ENCODE data around the gene ANKRD52. TPM values are rescaled to one million over a fixed set of nuclear protein-coding genes. Genes with fewer than 3 reads are reported as not detected.

ANKRD52 gene
- total and polyA plus RNA-seq, 2 donors (not counting 3 experiments of a cell fraction or from before 2014, with no cell fraction given) = 30.8 to 62.0 TPM

DNA sequence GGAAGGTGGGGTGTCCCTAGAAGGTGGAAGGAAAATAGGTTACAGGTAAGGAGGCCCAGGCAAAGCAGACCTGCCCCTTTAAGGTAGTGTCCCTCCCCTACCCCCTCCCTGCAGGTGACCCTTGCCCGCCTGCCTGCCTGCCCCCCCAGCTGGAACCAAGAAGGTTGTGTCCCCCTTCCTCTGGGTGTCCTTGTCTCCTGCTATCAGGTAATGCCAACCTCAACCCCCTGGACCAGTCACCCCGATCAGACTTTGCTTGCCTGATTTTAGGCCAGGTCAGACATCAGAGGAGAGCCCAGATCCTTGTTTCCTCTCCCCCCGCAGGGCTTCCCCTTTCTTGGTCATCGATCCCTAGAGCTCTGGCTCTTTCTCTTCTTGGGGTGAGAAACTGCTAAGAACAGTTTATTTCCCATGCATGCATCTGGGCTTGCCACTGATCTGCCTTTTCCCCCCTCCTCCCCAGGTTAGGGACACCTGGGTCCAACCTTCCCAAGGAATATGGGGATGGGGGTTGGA lies 28.2 kb downstream of the ANKRD52 start, which contains the start of gene SLC39A5:
SLC39A5 (plus strand) TSS at position 136 of the 516 bp plus-strand sequence. CDS start 1,224 bp downstream, outside the sequence.
- H3K36me3 ChIP-seq (ENCODE audit: control insufficient read depth in 2 of 2, extremely low read depth in 1 of 2, insufficient read depth in 2 of 2, low read length in 2 of 2) = peaks cover 0 to 2% of the 10 kb centered on the region in 2 experiments
- CTCF ChIA-PET = interaction anchor here (1.3 to 1.5 kb wide), 2 partner anchors 13 to 24 kb away, joined by 3 to 4 read pairs; no protein-coding TSS in a partner anchor
- no peak within 1 kb of the TSS for H3K27ac ChIP-seq (ENCODE audit: insufficient read depth, low read depth, low read length)
- H4K20me1 ChIP-seq (replicated peaks; ENCODE audit: control insufficient read depth, extremely low read depth, insufficient read depth, low read length) = no peaks in the 10 kb centered on the region
- H3K9ac ChIP-seq (replicated peaks; ENCODE audit: extremely low read depth, insufficient read depth, low read length) = no peak within 1 kb of the TSS
- TF ChIP-seq POLR2A (IDR thresholded peaks at IDR 0.05; ENCODE audit: low read depth, low read length) (no peak), FOS (IDR thresholded peaks at IDR 0.05; ENCODE audit: borderline replicate concordance, insufficient read depth, low read length) (no peak), EZH2 (IDR thresholded peaks at IDR 0.05; ENCODE audit: borderline replicate concordance, low read depth, low read length, severe bottlenecking) (no peak), GATA2 (IDR thresholded peaks at IDR 0.05; ENCODE audit: insufficient read depth, insufficient read length, low read depth, low read length) (no peak), MYC (IDR thresholded peaks at IDR 0.05; ENCODE audit: low read depth, low read length) (no peak), JUN (IDR thresholded peaks at IDR 0.05; ENCODE audit: borderline replicate concordance, insufficient read depth, insufficient read length, low read depth) (no peak)
- TF ChIP-seq, protein P1, sequence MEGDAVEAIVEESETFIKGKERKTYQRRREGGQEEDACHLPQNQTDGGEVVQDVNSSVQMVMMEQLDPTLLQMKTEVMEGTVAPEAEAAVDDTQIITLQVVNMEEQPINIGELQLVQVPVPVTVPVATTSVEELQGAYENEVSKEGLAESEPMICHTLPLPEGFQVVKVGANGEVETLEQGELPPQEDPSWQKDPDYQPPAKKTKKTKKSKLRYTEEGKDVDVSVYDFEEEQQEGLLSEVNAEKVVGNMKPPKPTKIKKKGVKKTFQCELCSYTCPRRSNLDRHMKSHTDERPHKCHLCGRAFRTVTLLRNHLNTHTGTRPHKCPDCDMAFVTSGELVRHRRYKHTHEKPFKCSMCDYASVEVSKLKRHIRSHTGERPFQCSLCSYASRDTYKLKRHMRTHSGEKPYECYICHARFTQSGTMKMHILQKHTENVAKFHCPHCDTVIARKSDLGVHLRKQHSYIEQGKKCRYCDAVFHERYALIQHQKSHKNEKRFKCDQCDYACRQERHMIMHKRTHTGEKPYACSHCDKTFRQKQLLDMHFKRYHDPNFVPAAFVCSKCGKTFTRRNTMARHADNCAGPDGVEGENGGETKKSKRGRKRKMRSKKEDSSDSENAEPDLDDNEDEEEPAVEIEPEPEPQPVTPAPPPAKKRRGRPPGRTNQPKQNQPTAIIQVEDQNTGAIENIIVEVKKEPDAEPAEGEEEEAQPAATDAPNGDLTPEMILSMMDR (IDR thresholded peaks at IDR 0.05; ENCODE audit: extremely low read depth in 1 of 2, insufficient read depth in 1 of 2, low read depth in 1 of 2, low read length in 2 of 2) = no peak
- TF ChIP-seq, protein P2, sequence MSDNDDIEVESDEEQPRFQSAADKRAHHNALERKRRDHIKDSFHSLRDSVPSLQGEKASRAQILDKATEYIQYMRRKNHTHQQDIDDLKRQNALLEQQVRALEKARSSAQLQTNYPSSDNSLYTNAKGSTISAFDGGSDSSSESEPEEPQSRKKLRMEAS (IDR thresholded peaks at IDR 0.05; ENCODE audit: insufficient read depth, insufficient read length) = no peak
- dilution Hi-C loops (cut with MboI; ENCODE audit: extremely low pct_ligation_motif_present, low sequenced_read_pairs) = no loop called here
- no peak within 1 kb of the TSS for H3K4me2 ChIP-seq (ENCODE audit: insufficient read depth, low read length)
- BruUV-seq (replicated peaks) = no TSS peak
- H3K9me3 ChIP-seq (replicated peaks; ENCODE audit: control insufficient read depth, insufficient read depth, low read length) = no peaks in the 10 kb centered on the region
- intact Hi-C loops (cut with micrococcal nuclease) = no loop called here
- no peaks in the 10 kb centered on the region for H3K79me2 ChIP-seq (ENCODE audit: control insufficient read depth, insufficient read depth, low read length)
- H3K4me1 ChIP-seq (ENCODE audit: control insufficient read depth, extremely low read depth, insufficient read depth, low read length) = no peaks in the 10 kb centered on the region
- H2AFZ ChIP-seq (ENCODE audit: low read depth, low read length) = no peak within 1 kb of the TSS
- no peak within 1 kb of the TSS for H3K4me3 ChIP-seq (replicated peaks in 1 of 3; ENCODE audit: insufficient read depth in 1 of 3, low read depth in 1 of 3, low read length in 3 of 3)
- no peaks in the 10 kb centered on the region for H3K27me3 ChIP-seq (ENCODE audit: control insufficient read depth in 2 of 2, insufficient read depth in 2 of 2, low read length in 2 of 2)
- no peaks in the 10 kb centered on the region for H3K9me1 ChIP-seq (replicated peaks; ENCODE audit: control insufficient read depth, extremely low read depth, insufficient read depth, low read length)
- POLR2A ChIA-PET = no interaction called here
- no peak for FAIRE-seq
- no peak for DNase-seq (ENCODE audit: low read depth, low spot score)
